ENCODE data around the gene GNAT1.

- no peak for TF ChIP-seq ATF1 (CRISPR knock-in tag; IDR thresholded peaks at IDR 0.05)
- TF ChIP-seq, protein P1, sequence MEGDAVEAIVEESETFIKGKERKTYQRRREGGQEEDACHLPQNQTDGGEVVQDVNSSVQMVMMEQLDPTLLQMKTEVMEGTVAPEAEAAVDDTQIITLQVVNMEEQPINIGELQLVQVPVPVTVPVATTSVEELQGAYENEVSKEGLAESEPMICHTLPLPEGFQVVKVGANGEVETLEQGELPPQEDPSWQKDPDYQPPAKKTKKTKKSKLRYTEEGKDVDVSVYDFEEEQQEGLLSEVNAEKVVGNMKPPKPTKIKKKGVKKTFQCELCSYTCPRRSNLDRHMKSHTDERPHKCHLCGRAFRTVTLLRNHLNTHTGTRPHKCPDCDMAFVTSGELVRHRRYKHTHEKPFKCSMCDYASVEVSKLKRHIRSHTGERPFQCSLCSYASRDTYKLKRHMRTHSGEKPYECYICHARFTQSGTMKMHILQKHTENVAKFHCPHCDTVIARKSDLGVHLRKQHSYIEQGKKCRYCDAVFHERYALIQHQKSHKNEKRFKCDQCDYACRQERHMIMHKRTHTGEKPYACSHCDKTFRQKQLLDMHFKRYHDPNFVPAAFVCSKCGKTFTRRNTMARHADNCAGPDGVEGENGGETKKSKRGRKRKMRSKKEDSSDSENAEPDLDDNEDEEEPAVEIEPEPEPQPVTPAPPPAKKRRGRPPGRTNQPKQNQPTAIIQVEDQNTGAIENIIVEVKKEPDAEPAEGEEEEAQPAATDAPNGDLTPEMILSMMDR (IDR thresholded peaks at IDR 0.05), result no peak
Measured at GRCh38 chr3:50230104-50230793, 38.8 kb downstream of the GNAT1 start.
